ENCODE data around the gene MMD2. TPM values are rescaled to one million over a fixed set of nuclear protein-coding genes. Genes with fewer than 3 reads are reported as not detected.

Gene MMD2
- polyA plus RNA-seq, 2 of the 4 experiments (the other 2 are of a cell fraction): not detected

- H3K4me1 ChIP-seq: no peaks in the 10 kb centered on the region
- H3K4me3 ChIP-seq: no peak overlapping the region
- H3K9me3 ChIP-seq: no peaks in the 10 kb centered on the region
- FAIRE-seq (no peak), DNase-seq (ENCODE audit: low read depth in 1 of 2, low spot score in 1 of 2) (no peak), ATAC-seq (peak; percentile 18 to 40; a peak in 3 of 6 replicates)
- POLR2A ChIA-PET: no interaction called here
- no peak overlapping the region for H3K4me2 ChIP-seq
- H3K27ac ChIP-seq: no peak overlapping the region
- CTCF ChIA-PET: interaction anchor here (0.9 to 3.5 kb wide), 2 partner anchors 11 to 236 kb away, joined by 3 to 16 read pairs; no protein-coding TSS in a partner anchor
- WGBS (ENCODE audit: missing lambda C conversion rate): 44% methylated on average over 17 of the region's 19 CpGs
- no peak for TF ChIP-seq HEYL (CRISPR knock-in tag; IDR thresholded peaks at IDR 0.05)
- TF ChIP-seq FOXS1 (CRISPR knock-in tag; IDR thresholded peaks at IDR 0.05): no peak
- TF ChIP-seq TP53 (CRISPR knock-in tag; IDR thresholded peaks at IDR 0.05): no peak
- TF ChIP-seq MAFK (IDR thresholded peaks at IDR 0.05; ENCODE audit: partially characterized antibody): no peak
These were observed 4.1 kb upstream of the MMD2 start for GRCh38 chr7:4962872-4963775.

GRCh38 chr7:4960363-4960762 lies 1.4 kb upstream of the MMD2 start:
- WGBS (ENCODE audit: missing lambda C conversion rate): 57% methylated on average over 4 of the region's 10 CpGs
- H3K4me2 ChIP-seq: no peak overlapping the region
- H3K4me3 ChIP-seq: no peak overlapping the region
- TF ChIP-seq CHD2 (IDR thresholded peaks at IDR 0.05; ENCODE audit: low read length, partially characterized antibody): no peak
- no peak for TF ChIP-seq NFE2L2 (conservative IDR thresholded peaks at IDR 0.05; ENCODE audit: low read length)
- no peak for TF ChIP-seq KDM1A (IDR thresholded peaks at IDR 0.05; ENCODE audit: low read depth)
- TF ChIP-seq USF2 (IDR thresholded peaks at IDR 0.05): no peak
- TF ChIP-seq ZSCAN20 (CRISPR knock-in tag; IDR thresholded peaks at IDR 0.05): no peak
- no peak for TF ChIP-seq BHLHE40 (IDR thresholded peaks at IDR 0.05; ENCODE audit: low read depth, low read length)
- TF ChIP-seq MYC (IDR thresholded peaks at IDR 0.05; ENCODE audit: borderline replicate concordance, low read length): no peak
- TF ChIP-seq EHF (CRISPR knock-in tag; IDR thresholded peaks at IDR 0.05): no peak
- no peak for TF ChIP-seq RARB (CRISPR knock-in tag; IDR thresholded peaks at IDR 0.05)
- no peak for TF ChIP-seq SREBF2 (IDR thresholded peaks at IDR 0.05)
- no peak for TF ChIP-seq HDAC2 (IDR thresholded peaks at IDR 0.05)
- TF ChIP-seq MAFK (IDR thresholded peaks at IDR 0.05; ENCODE audit: partially characterized antibody): no peak
- no peak for TF ChIP-seq REST (IDR thresholded peaks at IDR 0.05)
- no peak for TF ChIP-seq NPAS2 (CRISPR knock-in tag; IDR thresholded peaks at IDR 0.05; ENCODE audit: borderline replicate concordance)
- TF ChIP-seq HOXB5 (CRISPR knock-in tag; IDR thresholded peaks at IDR 0.05): no peak
- no peak for TF ChIP-seq RCOR1 (IDR thresholded peaks at IDR 0.05; ENCODE audit: low read depth, low read length)
- TF ChIP-seq HMGXB4 (CRISPR knock-in tag; IDR thresholded peaks at IDR 0.05; ENCODE audit: borderline replicate concordance): no peak
- TF ChIP-seq ZC3H11A (IDR thresholded peaks at IDR 0.05): no peak
- CTCF ChIA-PET: interaction anchor here (1.4 kb wide), 1 partner anchor 13 kb away, joined by 7 read pairs; no protein-coding TSS in a partner anchor
- H3K4me1 ChIP-seq: no peaks in the 10 kb centered on the region
- DNase-seq (ENCODE audit: low read depth in 1 of 2, low spot score in 1 of 2) (no peak), FAIRE-seq (no peak), ATAC-seq (no peak)
- POLR2A ChIA-PET: no interaction called here
- H3K9me3 ChIP-seq: no peaks in the 10 kb centered on the region
- no peak overlapping the region for H3K27ac ChIP-seq

Data from A549 (cell line).